HEK293T (cell line): ENCODE measurements around the gene PDIA2.

Experiments
- ARNT ChIP-seq: fragments of 450-650 bp; IDR thresholded peaks from 2 replicates; pipeline ENCODE4 v1.6.1; 2017; ENCODE audit warnings: mild to moderate bottlenecking
- BHLHE40 ChIP-seq: fragments of 450-650 bp; IDR thresholded peaks from 2 replicates; pipeline ENCODE4 v1.6.1; 2016; ENCODE audit warnings: mild to moderate bottlenecking, moderate library complexity, borderline replicate concordance
- FOXA1 ChIP-seq: fragments of 450-650 bp; IDR thresholded peaks from 2 replicates; pipeline ENCODE4 v1.6.1; 2016; ENCODE audit warnings: mild to moderate bottlenecking
- FOXM1 ChIP-seq: fragments of 450-650 bp; IDR thresholded peaks from 2 replicates; pipeline ENCODE4 v1.6.1; 2017; ENCODE audit warnings: mild to moderate bottlenecking, borderline replicate concordance
- LEF1 ChIP-seq: fragments of 450-650 bp; IDR thresholded peaks from 2 replicates; pipeline ENCODE4 v1.6.1; 2017; ENCODE audit warnings: mild to moderate bottlenecking, borderline replicate concordance
- NFRKB ChIP-seq: fragments of 450-650 bp; IDR thresholded peaks from 2 replicates; pipeline ENCODE4 v1.6.1; 2016; ENCODE audit warnings: mild to moderate bottlenecking, moderate library complexity
- SP1 ChIP-seq: fragments of 450-650 bp; IDR thresholded peaks from 2 replicates; pipeline ENCODE4 v1.6.1; 2017
- TARDBP ChIP-seq: fragments of 450-650 bp; IDR thresholded peaks from 2 replicates; pipeline ENCODE4 v1.6.1; 2016
- ZNF384 ChIP-seq: fragments of 450-650 bp; IDR thresholded peaks from 2 replicates; pipeline ENCODE4 v1.6.1; 2016
- TF ChIP-seq, protein P1 (sequence below): fragments of 450-650 bp; IDR thresholded peaks from 2 replicates; pipeline ENCODE4 v1.6.1; 2016

DNA sequence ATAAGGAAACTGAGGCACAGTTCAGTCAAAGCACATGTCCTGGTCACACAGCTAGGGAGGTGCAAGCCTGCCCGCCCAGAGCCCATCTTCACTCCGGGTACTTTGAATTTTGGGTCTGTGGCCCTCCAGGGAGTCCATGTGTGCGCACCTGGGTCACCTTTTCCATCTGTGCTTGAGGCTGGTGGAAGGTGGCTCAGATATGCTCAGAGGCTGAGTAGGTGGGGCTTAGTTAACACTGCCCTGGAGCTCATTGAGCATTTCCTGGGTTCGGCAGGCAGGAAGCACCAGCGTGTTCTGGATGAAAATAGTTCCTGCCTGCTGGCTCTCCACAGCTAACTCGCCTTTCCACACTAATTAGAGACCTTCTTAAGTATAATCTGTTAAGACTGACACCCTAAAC is 29.1 kb upstream of the PDIA2 start:
- TF ChIP-seq FOXA1 (no peak), NFRKB (no peak), BHLHE40 (no peak), ZNF384 (no peak), SP1 (no peak), FOXM1 (no peak), LEF1 (no peak), TARDBP (no peak), ARNT (no peak)
- TF ChIP-seq, protein P1, sequence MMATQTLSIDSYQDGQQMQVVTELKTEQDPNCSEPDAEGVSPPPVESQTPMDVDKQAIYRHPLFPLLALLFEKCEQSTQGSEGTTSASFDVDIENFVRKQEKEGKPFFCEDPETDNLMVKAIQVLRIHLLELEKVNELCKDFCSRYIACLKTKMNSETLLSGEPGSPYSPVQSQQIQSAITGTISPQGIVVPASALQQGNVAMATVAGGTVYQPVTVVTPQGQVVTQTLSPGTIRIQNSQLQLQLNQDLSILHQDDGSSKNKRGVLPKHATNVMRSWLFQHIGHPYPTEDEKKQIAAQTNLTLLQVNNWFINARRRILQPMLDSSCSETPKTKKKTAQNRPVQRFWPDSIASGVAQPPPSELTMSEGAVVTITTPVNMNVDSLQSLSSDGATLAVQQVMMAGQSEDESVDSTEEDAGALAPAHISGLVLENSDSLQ, result no peak
